Sigmoid colon (tissue), 7 donors: Measurements from ENCODE around the gene SLC29A2. TPM values are rescaled to one million over a fixed set of nuclear protein-coding genes. Genes with fewer than 3 reads are reported as not detected.

ENCODE experiments used
- DNase-seq: peaks from one replicate; pipeline ENCODE4 v3.0.0-alpha.2; 2019
- H3K27ac ChIP-seq, 4 donors: fragments of 200-600 bp; sonication (generic); one replicate each; pipeline ENCODE4 v1.5.1; 2016 to 2019; ENCODE audit warnings: mild to moderate bottlenecking in 1 of 4
- H3K27me3 ChIP-seq, 3 donors: fragments of 200-600 bp; sonication (generic); one replicate each; pipeline ENCODE4 v1.5.1; 2019; ENCODE audit warnings: mild to moderate bottlenecking in 1 of 3
- H3K36me3 ChIP-seq, 4 donors: fragments of 200-600 bp; sonication (generic); one replicate each; pipeline ENCODE4 v1.5.1; 2016 to 2019
- H3K4me1 ChIP-seq, 4 donors: fragments of 200-600 bp; sonication (generic); one replicate each; pipeline ENCODE4 v1.5.1; 2017 to 2019
- H3K4me3 ChIP-seq, 4 donors: fragments of 200-600 bp; sonication (generic); one replicate each; pipeline ENCODE4 v1.5.1; 2017 to 2019; ENCODE audit warnings: mild to moderate bottlenecking in 2 of 4, moderate library complexity in 1 of 4
- H3K9me3 ChIP-seq, 4 donors: fragments of 200-600 bp in 3 of 4; sonication (generic) in 3 of 4; one replicate each; pipeline versions ENCODE4 v1.5.1 to v1.6.1; 2013 to 2019
- CTCF ChIP-seq, 4 experiments: fragments of 450-650 bp in 3 of 4; fragments of 200-600 bp in 1 of 4; IDR thresholded peaks; one replicate each; pipeline ENCODE4 v1.5.1; 2016 to 2019; ENCODE audit warnings: antibody characterized with exemption in 4 of 4, mild to moderate bottlenecking in 3 of 4, moderate library complexity in 2 of 4
- EP300 ChIP-seq, 4 donors: sonication (generic); formaldehyde crosslinking; IDR thresholded peaks; one replicate each; pipeline ENCODE4 v1.6.1; 2017; ENCODE audit warnings: antibody characterized with exemption in 4 of 4
- POLR2A ChIP-seq, 2 donors: fragments of 450-650 bp; IDR thresholded peaks; one replicate each; pipeline ENCODE4 v1.6.1; 2016; ENCODE audit warnings: antibody characterized with exemption in 2 of 2, mild to moderate bottlenecking in 2 of 2, moderate library complexity in 2 of 2
- POLR2AphosphoS5 ChIP-seq, 4 donors: sonication (generic); formaldehyde crosslinking; IDR thresholded peaks; one replicate each; pipeline ENCODE4 v1.6.1; 2017; ENCODE audit warnings: antibody characterized with exemption in 4 of 4
- WGBS, 2 donors: extraction: QIAGEN DNeasy Blood & Tissue Kit; methylation state at CpG; one replicate each; pipeline ENCODE4 v1.1.7; 2013; 5-methylcytosine and 5-hydroxymethylcytosine counted together
- intact Hi-C: fragments of 100-400 bp; cut with DNase I; formaldehyde crosslinking; loops from one replicate; pipeline ENCODE4 v1.15.1; 2023
- polyA plus RNA-seq, 3 donors: library from polyadenylated mRNA; stranded (reverse); fragments of 200-250 nt; gene quantifications; one replicate each; pipeline ENCODE4 v1.2.3, GENCODE V29; 2013
- total RNA-seq, 4 donors: library from RNA; depleted of rRNA; stranded (reverse); fragments of >200 nt; gene quantifications; one replicate each; pipeline ENCODE4 v1.1.0, GENCODE V29; 2016
- donor health status: healthy with polysubstance abuse.
- donor health status: Bipolar disorder and iron deficiency.
- donor health status: healthy.

Gene SLC29A2
- total and polyA plus RNA-seq, 7 donors, result 0.41 to 28.0 (median 0.99) TPM

- 88 to 93% methylated on average over 3 of the region's 3 CpGs for WGBS, 2 donors
- Histone ChIP-seq H3K4me1 (peaks cover 0 to 34% (median 31%) of the 10 kb centered on the region in 4 donors), H3K27me3 (no peaks in the 10 kb centered on the region), H3K27ac (no peak overlapping the region), H3K9me3 (no peaks in the 10 kb centered on the region), H3K36me3 (peaks cover 0 to 16% (median 0%) of the 10 kb centered on the region in 4 donors), H3K4me3 (no peak overlapping the region)
- intact Hi-C loops, result loop anchor here (5.0 kb wide), 1 partner anchor 58 kb away; no protein-coding TSS in a partner anchor
- TF ChIP-seq EP300 (IDR thresholded peaks at IDR 0.05) (no peak), CTCF (IDR thresholded peaks at IDR 0.05) (no peak), POLR2A (IDR thresholded peaks at IDR 0.05) (no peak)
- no peak for DNase-seq
Observed at GRCh38 chr11:66329165-66329673, 42.3 kb downstream of the SLC29A2 start.

DNA sequence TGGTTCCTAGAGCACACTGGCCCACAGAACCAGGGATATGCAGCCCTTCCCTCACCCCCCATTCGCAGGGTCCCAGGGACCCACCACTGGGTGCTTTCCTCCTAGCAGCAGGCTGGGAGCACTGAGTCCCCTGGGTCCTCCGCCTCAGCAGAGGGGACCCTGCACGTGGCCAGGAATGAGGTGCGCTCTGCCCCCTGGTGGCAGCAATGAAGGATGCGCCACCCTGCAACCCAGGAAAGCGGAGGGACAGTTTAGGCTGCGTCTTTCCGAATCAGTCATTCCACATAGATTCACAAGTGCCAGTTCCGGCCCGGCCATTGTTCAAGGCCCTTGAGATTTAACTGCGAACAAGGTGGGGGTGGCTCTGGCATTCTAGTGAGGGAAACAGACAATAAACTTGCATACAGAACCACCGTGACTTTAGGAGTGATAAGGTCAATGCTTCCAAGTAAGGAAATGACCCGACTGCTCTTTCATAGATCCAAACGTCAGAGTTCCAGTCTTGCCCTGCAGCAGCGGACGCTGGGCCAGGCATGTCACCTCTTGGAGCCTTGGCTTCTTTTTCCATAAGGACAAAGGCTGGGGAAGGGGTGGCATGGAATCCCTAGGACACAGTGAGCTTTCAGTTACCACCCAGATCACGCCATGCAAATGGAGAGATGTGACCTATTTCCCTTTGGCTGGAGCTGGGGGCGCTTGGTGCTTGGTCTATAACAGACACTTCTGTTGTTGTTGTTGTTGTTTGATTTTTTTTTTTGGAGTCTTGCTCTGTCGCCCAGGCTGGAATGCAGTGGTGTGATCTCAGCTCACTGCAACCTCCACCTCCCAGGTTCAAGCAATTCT, 43.0 kb downstream of the SLC29A2 start:
- Histone ChIP-seq H3K9me3 (no peaks in the 10 kb centered on the region), H3K27me3 (no peaks in the 10 kb centered on the region), H3K36me3 (peaks cover 0 to 11% (median 0%) of the 10 kb centered on the region in 4 donors), H3K4me1 (peaks cover 0 to 34% (median 31%) of the 10 kb centered on the region in 4 donors), H3K27ac (peak overlapping the region; percentile 1 to 81 (median 54)), H3K4me3 (no peak overlapping the region)
- DNase-seq, result peak; percentile 88
- WGBS, 2 donors, result 9 to 13% methylated on average over 19 of the region's 19 CpGs
- TF ChIP-seq POLR2AphosphoS5 (IDR thresholded peaks at IDR 0.05) (peak in 1 of 4 donors; percentile 29), EP300 (IDR thresholded peaks at IDR 0.05) (no peak), POLR2A (IDR thresholded peaks at IDR 0.05) (no peak), CTCF (IDR thresholded peaks at IDR 0.05) (peak; percentile 95 to 99 (median 98))
- intact Hi-C loops, result loop anchor here (1.0 to 5.0 kb wide), 2 partner anchors 16 to 59 kb away; no protein-coding TSS in a partner anchor

DNA sequence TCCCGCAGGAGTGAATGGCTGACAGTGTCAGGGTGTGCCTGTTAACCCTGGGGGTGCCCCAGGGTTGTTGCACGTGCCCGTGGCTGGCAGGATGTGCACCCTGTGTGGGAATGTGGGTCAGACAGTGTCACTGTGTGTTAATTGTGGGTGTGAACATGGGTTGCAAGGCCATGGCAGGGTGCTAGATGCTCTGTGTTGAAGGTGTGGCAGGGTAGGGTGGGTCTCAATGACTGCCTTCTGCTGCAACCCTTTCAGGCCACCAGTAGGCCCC, 43.6 kb downstream of the SLC29A2 start:
- intact Hi-C loops, result loop anchor here (1.0 to 5.0 kb wide), 2 partner anchors 16 to 59 kb away; no protein-coding TSS in a partner anchor
- TF ChIP-seq EP300 (IDR thresholded peaks at IDR 0.05) (no peak), POLR2A (IDR thresholded peaks at IDR 0.05) (no peak)
- no peak for DNase-seq
- 21 to 52% methylated on average over 3 of the region's 3 CpGs for WGBS, 2 donors
- Histone ChIP-seq H3K36me3 (peaks cover 0 to 6% (median 0%) of the 10 kb centered on the region in 4 donors), H3K4me3 (no peak overlapping the region), H3K27me3 (no peaks in the 10 kb centered on the region), H3K9me3 (no peaks in the 10 kb centered on the region), H3K27ac (peak overlapping the region; percentile 1 to 81 (median 54)), H3K4me1 (peaks cover 0 to 34% (median 31%) of the 10 kb centered on the region in 4 donors)

DNA sequence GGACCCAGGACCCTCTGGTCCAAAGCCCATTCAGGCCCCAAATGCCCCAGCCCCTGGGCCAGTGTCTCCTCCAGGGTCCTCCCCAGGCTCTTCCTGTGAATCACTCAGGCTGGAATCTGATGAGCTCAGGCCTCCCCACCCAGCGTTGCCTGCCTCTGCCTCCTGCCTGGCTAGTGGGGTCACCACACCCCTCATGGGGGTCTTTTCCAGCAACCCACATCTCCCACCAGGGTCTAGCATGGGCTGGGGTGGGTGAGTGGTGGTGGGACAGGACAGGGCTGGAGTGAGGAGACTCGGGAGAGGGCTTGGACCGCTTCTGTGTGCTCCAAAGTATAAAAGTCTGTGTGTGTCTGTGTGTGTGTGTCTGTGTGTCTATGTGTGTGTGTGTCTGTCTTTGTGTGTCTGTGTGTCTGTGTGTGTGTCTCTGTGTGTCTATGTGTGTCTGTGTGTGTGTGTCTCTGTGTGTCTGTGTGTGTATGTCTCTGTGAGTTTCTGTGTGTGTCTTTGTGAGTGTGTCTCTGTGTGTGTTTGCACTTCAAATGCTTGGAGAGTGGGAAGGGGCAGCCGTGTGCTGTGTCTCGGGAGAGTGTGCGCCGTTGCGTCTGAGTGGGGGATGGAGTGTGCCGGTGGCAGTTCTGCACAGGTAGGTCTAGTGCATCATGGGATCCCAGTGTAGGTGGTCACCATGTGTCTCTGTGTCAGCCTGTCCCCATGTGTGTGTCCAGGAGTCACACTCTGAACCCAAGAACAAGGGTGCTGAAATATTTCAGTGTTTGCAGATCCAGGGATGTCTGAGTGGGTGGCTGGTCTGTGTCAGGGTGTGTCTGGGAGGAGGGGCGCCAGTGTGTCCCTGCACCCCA, 44.2 kb downstream of the SLC29A2 start:
- H3K9me3 ChIP-seq, result no peaks in the 10 kb centered on the region
- no peaks in the 10 kb centered on the region for H3K27me3 ChIP-seq
- WGBS, 2 donors, result 83 to 85% methylated on average over 10 of the region's 10 CpGs
- H3K27ac ChIP-seq, result peak overlapping the region; percentile 63 to 81 (median 72)
- peaks cover 0 to under 1% (median 0%) of the 10 kb centered on the region in 4 donors for H3K36me3 ChIP-seq
- no peak overlapping the region for H3K4me3 ChIP-seq
- H3K4me1 ChIP-seq, result peaks cover 0 to 34% (median 31%) of the 10 kb centered on the region in 4 donors
- TF ChIP-seq CTCF (IDR thresholded peaks at IDR 0.05), result no peak
- no peak for TF ChIP-seq POLR2AphosphoS5 (IDR thresholded peaks at IDR 0.05)
- TF ChIP-seq EP300 (IDR thresholded peaks at IDR 0.05), result no peak
- no peak for TF ChIP-seq POLR2A (IDR thresholded peaks at IDR 0.05)
- DNase-seq, result no peak
- intact Hi-C loops, result loop anchor here (1.0 to 5.0 kb wide), 2 partner anchors 15 to 60 kb away; no protein-coding TSS in a partner anchor
